HEK293T (cell line): ENCODE data around the gene LRRTM4.

Source experiments
- CTCF ChIA-PET: fragments of 350-600 bp; formaldehyde crosslinking; extraction: SDS; loops from one replicate; lab custom pipeline; 2021; ENCODE audit warnings: antibody characterized with exemption, inconsistent platforms; lab: Yijun Ruan, JAX
- POLR2A ChIA-PET: fragments of 350-600 bp; formaldehyde crosslinking; extraction: SDS; loops from one replicate; lab custom pipeline; 2020; ENCODE audit warnings: antibody characterized with exemption, inconsistent platforms; lab: Yijun Ruan, JAX
- DNase-seq: peaks from one replicate; pipeline ENCODE4 v3.0.0; 2012; ENCODE audit warnings: mixed read lengths; ENCODE audit errors: extremely low spot score
- ARNT ChIP-seq: fragments of 450-650 bp; IDR thresholded peaks from 2 replicates; pipeline ENCODE4 v1.6.1; 2017; ENCODE audit warnings: mild to moderate bottlenecking
- BHLHE40 ChIP-seq: fragments of 450-650 bp; IDR thresholded peaks from 2 replicates; pipeline ENCODE4 v1.6.1; 2016; ENCODE audit warnings: mild to moderate bottlenecking, moderate library complexity, borderline replicate concordance
- CTBP1 ChIP-seq: fragments of 450-650 bp; IDR thresholded peaks from 2 replicates; pipeline ENCODE4 v1.6.1; 2016; ENCODE audit warnings: borderline replicate concordance
- ELF4 ChIP-seq: fragments of 450-650 bp; IDR thresholded peaks from 2 replicates; pipeline ENCODE4 v1.6.1; 2017; ENCODE audit warnings: antibody characterized with exemption
- FOXA1 ChIP-seq: fragments of 450-650 bp; IDR thresholded peaks from 2 replicates; pipeline ENCODE4 v1.6.1; 2016; ENCODE audit warnings: mild to moderate bottlenecking
- FOXK2 ChIP-seq: fragments of 450-650 bp; IDR thresholded peaks from 2 replicates; pipeline ENCODE4 v1.6.1; 2016; ENCODE audit warnings: mild to moderate bottlenecking
- FOXM1 ChIP-seq: fragments of 450-650 bp; IDR thresholded peaks from 2 replicates; pipeline ENCODE4 v1.6.1; 2017; ENCODE audit warnings: mild to moderate bottlenecking, borderline replicate concordance
- HDGF ChIP-seq: fragments of 450-650 bp; IDR thresholded peaks from 2 replicates; pipeline ENCODE4 v1.6.1; 2017; ENCODE audit warnings: antibody characterized with exemption, borderline replicate concordance
- L3MBTL2 ChIP-seq: fragments of 450-650 bp; conservative IDR thresholded peaks from 2 replicates; pipeline ENCODE4 v1.6.1; 2016; ENCODE audit warnings: mild to moderate bottlenecking
- LEF1 ChIP-seq: fragments of 450-650 bp; IDR thresholded peaks from 2 replicates; pipeline ENCODE4 v1.6.1; 2017; ENCODE audit warnings: mild to moderate bottlenecking, borderline replicate concordance
- NFRKB ChIP-seq: fragments of 450-650 bp; IDR thresholded peaks from 2 replicates; pipeline ENCODE4 v1.6.1; 2016; ENCODE audit warnings: mild to moderate bottlenecking, moderate library complexity
- SP1 ChIP-seq: fragments of 450-650 bp; IDR thresholded peaks from 2 replicates; pipeline ENCODE4 v1.6.1; 2017
- SUZ12 ChIP-seq: fragments of 450-650 bp; IDR thresholded peaks from 2 replicates; pipeline ENCODE4 v1.6.1; 2016; ENCODE audit warnings: mild to moderate bottlenecking
- TARDBP ChIP-seq: fragments of 450-650 bp; IDR thresholded peaks from 2 replicates; pipeline ENCODE4 v1.6.1; 2016
- ZNF384 ChIP-seq: fragments of 450-650 bp; IDR thresholded peaks from 2 replicates; pipeline ENCODE4 v1.6.1; 2016
- TF ChIP-seq, protein P1 (sequence below): fragments of 450-650 bp; IDR thresholded peaks from 2 replicates; pipeline ENCODE4 v1.6.1; 2016

The LRRTM4 gene

DNA sequence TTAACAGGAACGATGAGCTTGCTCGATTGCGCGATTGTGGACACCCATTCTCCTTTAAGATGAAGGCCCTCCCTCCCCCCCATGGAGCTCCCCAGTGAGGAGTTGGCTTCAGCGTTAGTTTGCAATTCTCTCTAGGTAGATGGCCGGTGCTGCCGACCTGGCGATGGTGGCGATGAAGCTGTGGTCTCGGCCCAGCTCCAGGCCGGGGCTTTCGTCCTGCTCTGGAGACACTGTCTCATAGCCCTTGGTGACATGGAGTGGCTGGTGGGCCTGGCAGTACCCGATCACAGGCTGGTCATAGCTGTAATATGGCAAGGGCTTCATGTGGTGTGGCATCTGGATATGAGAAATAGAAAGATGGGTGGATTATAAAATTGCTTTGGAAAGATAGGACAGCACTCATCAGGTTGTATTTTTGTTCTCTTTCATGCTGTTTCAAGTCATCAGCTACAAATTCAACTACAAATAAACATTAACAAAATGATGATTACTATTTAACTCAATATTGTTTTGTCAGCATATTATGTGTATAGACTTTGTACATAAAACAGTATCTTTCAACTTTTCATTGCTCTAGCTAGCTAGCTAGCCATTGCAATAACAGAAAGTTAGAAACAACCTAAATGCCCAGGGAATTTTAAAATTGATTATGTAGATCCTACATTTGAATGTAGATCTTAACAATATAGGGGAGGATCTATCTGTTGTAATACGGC, 773.4 kb downstream of the LRRTM4 start:
- CTCF ChIA-PET: no interaction called here
- no peak for TF ChIP-seq ZNF384
- TF ChIP-seq BHLHE40: no peak
- no peak for TF ChIP-seq FOXK2
- no peak for TF ChIP-seq CTBP1
- no peak for DNase-seq
- POLR2A ChIA-PET: no interaction called here

DNA sequence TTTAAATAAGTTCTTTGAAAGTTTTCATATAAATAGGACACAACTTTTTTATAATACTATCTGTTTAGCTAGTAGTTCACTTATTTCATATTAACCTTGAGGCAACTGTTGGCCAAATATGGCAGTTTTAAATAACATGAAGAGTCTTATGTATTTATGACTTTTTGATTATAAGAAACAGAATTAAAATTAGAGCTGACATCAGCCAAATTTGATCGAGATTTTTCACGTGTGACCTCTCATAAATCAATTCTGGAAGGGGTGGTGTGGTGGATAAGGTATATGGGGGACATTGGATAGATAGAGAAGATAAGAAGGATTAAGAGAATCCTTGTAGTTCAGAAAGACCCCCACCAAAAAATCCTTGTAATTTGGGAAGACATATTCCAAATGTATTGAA, 776.6 kb downstream of the LRRTM4 start:
- ChIA-PET POLR2A (no interaction called here), CTCF (no interaction called here)
- TF ChIP-seq HDGF (no peak), FOXM1 (no peak), FOXK2 (no peak), TARDBP (no peak), SUZ12 (no peak), SP1 (no peak), CTBP1 (no peak), LEF1 (no peak), ZNF384 (no peak), L3MBTL2 (no peak), FOXA1 (no peak), ELF4 (no peak), ARNT (no peak), BHLHE40 (no peak)
- TF ChIP-seq, protein P1, sequence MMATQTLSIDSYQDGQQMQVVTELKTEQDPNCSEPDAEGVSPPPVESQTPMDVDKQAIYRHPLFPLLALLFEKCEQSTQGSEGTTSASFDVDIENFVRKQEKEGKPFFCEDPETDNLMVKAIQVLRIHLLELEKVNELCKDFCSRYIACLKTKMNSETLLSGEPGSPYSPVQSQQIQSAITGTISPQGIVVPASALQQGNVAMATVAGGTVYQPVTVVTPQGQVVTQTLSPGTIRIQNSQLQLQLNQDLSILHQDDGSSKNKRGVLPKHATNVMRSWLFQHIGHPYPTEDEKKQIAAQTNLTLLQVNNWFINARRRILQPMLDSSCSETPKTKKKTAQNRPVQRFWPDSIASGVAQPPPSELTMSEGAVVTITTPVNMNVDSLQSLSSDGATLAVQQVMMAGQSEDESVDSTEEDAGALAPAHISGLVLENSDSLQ: no peak
- no peak for DNase-seq

DNA sequence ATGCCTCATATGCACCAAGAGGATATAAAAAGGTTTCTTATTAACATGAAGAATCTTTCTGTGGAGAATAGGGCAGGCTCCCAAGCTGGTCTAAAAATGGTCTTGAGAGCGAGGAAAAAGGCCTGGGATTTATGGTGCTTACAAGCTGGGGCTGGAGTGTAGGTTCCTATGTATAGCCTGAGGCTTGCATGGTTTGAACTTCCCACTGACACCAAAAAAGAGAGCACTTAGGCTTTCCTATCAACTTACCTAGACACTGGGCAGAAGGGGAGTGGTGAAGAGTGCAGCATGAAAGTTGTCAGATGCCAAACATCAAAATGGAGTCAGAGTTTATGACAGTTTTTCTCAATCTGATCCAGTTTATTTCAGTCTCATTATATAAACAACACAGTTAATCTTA, 784.6 kb downstream of the LRRTM4 start:
- DNase-seq: no peak
- ChIA-PET CTCF (no interaction called here), POLR2A (no interaction called here)
- TF ChIP-seq HDGF: no peak
- TF ChIP-seq CTBP1: no peak
- no peak for TF ChIP-seq FOXK2
- TF ChIP-seq FOXA1: no peak
- no peak for TF ChIP-seq ARNT
- TF ChIP-seq NFRKB: no peak
- no peak for TF ChIP-seq ZNF384
- TF ChIP-seq, protein P1: no peak
- TF ChIP-seq SP1: no peak

DNA sequence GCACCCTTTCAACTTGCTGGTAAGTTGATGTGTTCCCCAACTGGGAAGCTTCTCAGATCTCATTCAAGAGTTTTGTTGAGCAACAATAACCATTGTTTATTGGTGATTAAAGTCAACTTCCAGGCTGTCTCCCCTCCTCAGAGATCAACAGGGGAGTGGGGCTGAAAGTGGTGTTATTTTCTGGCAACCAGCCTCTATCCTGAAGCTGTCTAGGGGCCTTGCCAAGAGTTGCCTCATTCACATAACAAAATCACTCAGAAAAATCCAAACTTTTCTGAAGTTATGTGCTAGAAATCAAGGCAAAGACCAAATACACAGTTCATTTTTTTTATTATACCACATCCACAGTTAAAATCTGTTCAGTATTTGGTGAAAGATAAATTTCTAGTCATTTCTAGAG, 788.4 kb downstream of the LRRTM4 start:
- TF ChIP-seq FOXK2: no peak
- TF ChIP-seq NFRKB: no peak
- TF ChIP-seq, protein P1: no peak
- no peak for TF ChIP-seq ELF4
- ChIA-PET CTCF (no interaction called here), POLR2A (no interaction called here)
- DNase-seq: no peak

DNA sequence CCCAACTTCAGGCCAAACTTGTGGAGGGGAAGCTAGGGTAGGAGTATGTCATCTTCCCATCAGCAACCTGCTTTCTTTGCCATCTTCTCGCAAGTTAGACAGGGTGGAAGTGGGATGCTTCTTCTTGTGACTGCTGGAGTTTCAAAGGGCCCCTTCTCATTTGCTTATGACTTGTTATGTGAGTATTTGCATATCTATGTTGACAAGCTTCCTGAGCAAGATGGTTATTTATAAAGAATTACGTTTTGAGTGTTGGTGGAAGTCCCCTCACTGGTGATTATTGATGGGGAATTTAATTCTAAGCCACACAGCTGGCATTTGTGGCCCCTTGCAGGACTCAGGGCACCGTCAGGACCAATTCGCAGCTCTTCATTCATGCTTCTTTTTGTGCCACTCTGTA, 791.0 kb downstream of the LRRTM4 start:
- POLR2A ChIA-PET: no interaction called here
- no peak for DNase-seq
- no peak for TF ChIP-seq TARDBP
- TF ChIP-seq L3MBTL2: no peak
- TF ChIP-seq FOXK2: no peak
- TF ChIP-seq LEF1: no peak
- TF ChIP-seq SP1: no peak
- TF ChIP-seq ZNF384: no peak
- no peak for TF ChIP-seq NFRKB
- CTCF ChIA-PET: no interaction called here

DNA sequence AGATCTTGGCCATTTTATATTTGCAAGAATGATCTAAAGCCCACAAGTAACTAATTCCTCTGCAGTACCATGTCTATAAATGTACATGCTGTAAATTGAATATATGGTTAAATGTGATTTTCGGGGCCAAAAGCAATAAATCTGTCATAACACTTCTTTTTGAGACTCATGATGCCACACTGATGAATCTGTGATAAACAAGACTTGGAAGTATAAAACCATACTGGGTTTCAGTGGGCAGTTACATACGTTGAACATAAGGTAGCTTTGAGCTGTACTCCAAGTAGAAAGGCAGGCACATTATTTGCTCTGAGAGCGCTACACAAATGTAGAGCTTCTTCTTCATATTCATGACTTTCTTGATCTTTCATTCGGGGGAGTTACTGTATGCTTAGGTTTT, 792.2 kb downstream of the LRRTM4 start:
- POLR2A ChIA-PET: no interaction called here
- no peak for DNase-seq
- CTCF ChIA-PET: no interaction called here
- TF ChIP-seq L3MBTL2 (no peak), TARDBP (no peak), SUZ12 (no peak), NFRKB (no peak), ELF4 (no peak), BHLHE40 (no peak), ARNT (no peak), FOXA1 (no peak), FOXM1 (no peak), LEF1 (no peak), HDGF (no peak), SP1 (no peak), ZNF384 (no peak), CTBP1 (no peak), FOXK2 (no peak)
- TF ChIP-seq, protein P1: no peak
